H1 (cell line): ENCODE data around the gene PAX5. TPM values are rescaled to one million over a fixed set of nuclear protein-coding genes. Genes with fewer than 3 reads are reported as not detected.

ENCODE experiments used
- CTCF ChIA-PET: fragments of 300-600 bp; sonication (Branson Sonifier 250); formaldehyde crosslinking; loops from one replicate; lab custom pipeline; 2021; ENCODE audit not compliant: partially characterized antibody; lab: Charles Lee
- POLR2A ChIA-PET: fragments of 300-600 bp; sonication (Branson Sonifier 250); formaldehyde crosslinking; loops from one replicate; lab custom pipeline; 2021; ENCODE audit warnings: inconsistent platforms; ENCODE audit not compliant: partially characterized antibody; lab: Charles Lee
- DNase-seq, 2 experiments: peaks; one replicate each; pipeline versions ENCODE4 v3.0.0 to v3.0.0-alpha.2; 2010 to 2022; ENCODE audit warnings: low spot score in 2 of 2, low read depth in 1 of 2, mixed read lengths in 1 of 2
- FAIRE-seq: peaks from 2 replicates; lab custom pipeline; 2011; peaks lifted over from hg19 to GRCh38; lab: Jason Lieb, UNC
- H2AFZ ChIP-seq: 2 replicates; pipeline ENCODE4 v1.8.1; 2012; ENCODE audit warnings: low read length, inconsistent platforms
- H2AK5ac ChIP-seq: 2 replicates; pipeline ENCODE4 v1.6.1; 2013; ENCODE audit warnings: low read depth, low read length
- H2BK120ac ChIP-seq: replicated peaks from 2 replicates; pipeline ENCODE3; 2013; ENCODE audit warnings: low read depth, low read length, inconsistent platforms
- H2BK12ac ChIP-seq: 2 replicates; pipeline ENCODE4 v1.6.1; 2013; ENCODE audit warnings: low read depth, low read length
- H2BK15ac ChIP-seq: 2 replicates; pipeline ENCODE4 v1.6.1; 2013; ENCODE audit warnings: low read length
- H2BK20ac ChIP-seq: 2 replicates; pipeline ENCODE4 v1.6.1; 2013; ENCODE audit warnings: low read length
- H2BK5ac ChIP-seq: 2 replicates; pipeline ENCODE4 v1.6.1; 2013; ENCODE audit warnings: low read depth, low read length
- H3K14ac ChIP-seq: 2 replicates; pipeline ENCODE4 v1.6.1; 2013; ENCODE audit warnings: inconsistent platforms; ENCODE audit not compliant: insufficient read length
- H3K18ac ChIP-seq: 2 replicates; pipeline ENCODE4 v1.6.1; 2013; ENCODE audit warnings: low read length; ENCODE audit errors: extremely low read depth
- H3K23ac ChIP-seq: 2 replicates; pipeline ENCODE4 v1.6.1; 2013; ENCODE audit warnings: inconsistent platforms; ENCODE audit not compliant: insufficient read length
- H3K23me2 ChIP-seq: 2 replicates; pipeline ENCODE4 v1.6.1; 2013; ENCODE audit warnings: low read depth, low read length
- H3K27ac ChIP-seq: 2 replicates; pipeline ENCODE4 v1.6.1; 2011; ENCODE audit warnings: low read depth, low read length, inconsistent platforms
- H3K27me3 ChIP-seq, 4 experiments: replicated peaks in 1 of 4; 1 replicate in 1 of 4; 2 replicates in 3 of 4; pipeline versions ENCODE4 v1.6.1 to v1.8.1; 2011 to 2013; ENCODE audit warnings: low read length in 3 of 4, mild to moderate bottlenecking in 3 of 4, inconsistent platforms in 2 of 4, mixed read lengths in 2 of 4, moderate library complexity in 1 of 4; ENCODE audit not compliant: control insufficient read depth in 3 of 4, insufficient read depth in 3 of 4; ENCODE audit errors: extremely low read depth in 1 of 4
- H3K36me3 ChIP-seq, 4 experiments: 2 replicates each; pipeline versions ENCODE4 v1.6.1 to v1.8.1; 2011 to 2013; ENCODE audit warnings: mild to moderate bottlenecking in 4 of 4, low read length in 3 of 4, moderate library complexity in 2 of 4, control low read depth in 1 of 4, inconsistent platforms in 1 of 4; ENCODE audit not compliant: insufficient read depth in 4 of 4, control insufficient read depth in 2 of 4
- H3K4ac ChIP-seq: replicated peaks from 2 replicates; pipeline ENCODE3; 2013; ENCODE audit warnings: low read length, low read depth, mixed read lengths, inconsistent platforms; ENCODE audit not compliant: insufficient read length
- H3K4me1 ChIP-seq, 4 experiments: replicated peaks in 1 of 4; 1 replicate in 1 of 4; 2 replicates in 3 of 4; pipeline versions ENCODE4 v1.6.1 to v1.8.1; 2011 to 2013; ENCODE audit warnings: low read length in 3 of 4, inconsistent platforms in 2 of 4, mixed read lengths in 1 of 4; ENCODE audit not compliant: insufficient read depth in 4 of 4, control insufficient read depth in 3 of 4
- H3K4me2 ChIP-seq, 2 experiments: 2 replicates each; pipeline versions ENCODE4 v1.6.1 to v1.8.1; 2011 to 2013; ENCODE audit warnings: low read depth in 2 of 2, low read length in 2 of 2, control low read depth in 1 of 2, inconsistent platforms in 1 of 2, mild to moderate bottlenecking in 1 of 2; ENCODE audit not compliant: insufficient read depth in 1 of 2
- H3K4me3 ChIP-seq, 4 experiments: fragments of 200-600, 300-600 bp in 1 of 4; sonication (generic), shearing (Covaris generic), sonication (Bioruptor Twin) in 1 of 4; 2 replicates each; pipeline versions ENCODE4 v1.5.1 to v1.8.1; 2011 to 2016; ENCODE audit warnings: low read length in 4 of 4, low read depth in 3 of 4, control low read depth in 2 of 4, inconsistent platforms in 2 of 4, mild to moderate bottlenecking in 2 of 4, mixed read lengths in 1 of 4, moderate library complexity in 1 of 4; ENCODE audit not compliant: insufficient read depth in 2 of 4; ENCODE audit errors: extremely low read depth in 1 of 4
- H3K56ac ChIP-seq: replicated peaks from 2 replicates; pipeline ENCODE3; 2013; ENCODE audit warnings: low read depth, mild to moderate bottlenecking, mixed read lengths, low read length, inconsistent platforms; ENCODE audit not compliant: insufficient read length
- H3K79me1 ChIP-seq: 2 replicates; pipeline ENCODE4 v1.6.1; 2013; ENCODE audit warnings: low read depth, low read length, control low read depth
- H3K79me2 ChIP-seq, 2 experiments: 2 replicates each; pipeline versions ENCODE4 v1.6.1 to v1.8.1; 2012 to 2013; ENCODE audit warnings: low read length in 2 of 2, mild to moderate bottlenecking in 2 of 2, inconsistent platforms in 1 of 2; ENCODE audit not compliant: insufficient read depth in 2 of 2, control insufficient read depth in 1 of 2
- H3K9ac ChIP-seq, 4 experiments: replicated peaks in 1 of 4; 1 replicate in 1 of 4; 2 replicates in 3 of 4; pipeline versions ENCODE4 v1.6.1 to v1.8.1; 2011 to 2013; ENCODE audit warnings: low read depth in 3 of 4, low read length in 3 of 4, control low read depth in 2 of 4, mild to moderate bottlenecking in 2 of 4, moderate library complexity in 2 of 4, inconsistent platforms in 1 of 4; ENCODE audit errors: extremely low read depth in 1 of 4
- H3K9me3 ChIP-seq, 2 experiments: 2 replicates each; pipeline versions ENCODE4 v1.6.1 to v1.8.1; 2012 to 2013; ENCODE audit warnings: mild to moderate bottlenecking in 2 of 2, moderate library complexity in 2 of 2, control low read depth in 1 of 2, inconsistent platforms in 1 of 2, low read depth in 1 of 2, low read length in 1 of 2, mixed read lengths in 1 of 2; ENCODE audit not compliant: insufficient read depth in 2 of 2
- H4K20me1 ChIP-seq, 2 experiments: replicated peaks in 1 of 2; 2 replicates each; pipeline versions ENCODE3 to v1.8.1; 2011 to 2013; ENCODE audit warnings: inconsistent platforms in 2 of 2, low read length in 2 of 2, mild to moderate bottlenecking in 1 of 2; ENCODE audit not compliant: insufficient read depth in 2 of 2, control insufficient read depth in 1 of 2
- H4K5ac ChIP-seq: 2 replicates; pipeline ENCODE4 v1.6.1; 2013; ENCODE audit warnings: low read length, low read depth, mixed read lengths, inconsistent platforms; ENCODE audit not compliant: insufficient read length
- H4K8ac ChIP-seq: 2 replicates; pipeline ENCODE4 v1.8.0; 2013; ENCODE audit warnings: mild to moderate bottlenecking, moderate library complexity, low read length, inconsistent platforms; ENCODE audit not compliant: insufficient read depth; ENCODE audit errors: extremely low read depth
- H4K91ac ChIP-seq: replicated peaks from 2 replicates; pipeline ENCODE3; 2013; ENCODE audit warnings: low read length, mixed read lengths, inconsistent platforms; ENCODE audit not compliant: insufficient read length
- BCL11A ChIP-seq, 2 experiments: IDR thresholded peaks; one replicate each; pipeline ENCODE4 v1.6.1; 2011; ENCODE audit warnings: low read depth in 2 of 2, low read length in 2 of 2, mild to moderate bottlenecking in 2 of 2
- EZH2 ChIP-seq: fragments of 200-600 bp; sonication (generic); IDR thresholded peaks from 2 replicates; pipeline ENCODE4 v1.7.1; 2012; ENCODE audit warnings: low read depth, mild to moderate bottlenecking, moderate library complexity, low read length, inconsistent platforms; ENCODE audit not compliant: severe bottlenecking
- HDAC2 ChIP-seq, 2 experiments: fragments of 300-600 bp in 1 of 2; sonication (generic) in 1 of 2; IDR thresholded peaks; 2 replicates each; pipeline ENCODE4 v1.6.1; 2011 to 2012; ENCODE audit warnings: low read depth in 2 of 2, low read length in 2 of 2, mild to moderate bottlenecking in 2 of 2, moderate library complexity in 2 of 2, borderline replicate concordance in 1 of 2, inconsistent platforms in 1 of 2
- JUND ChIP-seq: IDR thresholded peaks from 2 replicates; pipeline ENCODE4 v1.6.1; 2011; ENCODE audit warnings: mild to moderate bottlenecking, improper control_type of control experiment, low read length
- NRF1 ChIP-seq: IDR thresholded peaks from 2 replicates; pipeline ENCODE4 v1.6.1; 2011; ENCODE audit warnings: mild to moderate bottlenecking, low read depth, low read length, improper control_type of control experiment
- SP1 ChIP-seq: IDR thresholded peaks from 2 replicates; pipeline ENCODE4 v1.6.1; 2011; ENCODE audit warnings: low read depth, low read length
- WGBS, 2 experiments: shearing (Covaris generic) in 1 of 2; methylation state at CpG; one replicate each; pipeline versions ENCODE4 v1.1.6 to v1.1.7; 2013 to 2015; ENCODE audit warnings: low lambda C conversion rate in 2 of 2, mixed read lengths in 2 of 2, inconsistent platforms in 1 of 2, low coverage in 1 of 2, missing lambda C conversion rate in 1 of 2; ENCODE audit not compliant: insufficient replicate concordance in 2 of 2, insufficient coverage in 1 of 2, insufficient read length in 1 of 2; ENCODE audit errors: extremely low coverage in 1 of 2, missing lambda C conversion rate in 1 of 2; 5-methylcytosine and 5-hydroxymethylcytosine counted together
- polyA plus RNA-seq, 7 experiments: library from polyadenylated mRNA; depleted of rRNA in 3 of 7; stranded (reverse) in 5 of 7; unstranded in 2 of 7; fragments of >200 nt in 5 of 7; fragments of 200-250 nt in 2 of 7; gene quantifications; 1 replicate in 5 of 7; 2 replicates in 1 of 7; 4 replicates in 1 of 7; pipeline versions ENCODE4 v1.2.1 to v1.2.3, GENCODE V29; 2011 to 2013; ENCODE audit warnings: missing spikeins in 2 of 7, mixed read lengths in 2 of 7
- total RNA-seq: library from RNA; stranded (reverse); fragmentation: NEBNext Ultra II Directional; extraction: Animal tissue kit (Norgen Biotek cat#: 25700); gene quantifications from 2 replicates; pipeline ENCODE4 v1.2.1, GENCODE V29; 2021

Gene PAX5
- total and polyA plus RNA-seq, 2 of the 8 experiments (the other 6 are each of a cell fraction or from before 2014, with no cell fraction given) = 0.29 to 0.43 TPM

GRCh38 chr9:36950389-36950788 is 83.7 kb downstream of the PAX5 start:
- H2AFZ ChIP-seq = no peak overlapping the region
- H3K36me3 ChIP-seq = no peaks in the 10 kb centered on the region
- H3K79me2 ChIP-seq = no peaks in the 10 kb centered on the region
- no peaks in the 10 kb centered on the region for H4K20me1 ChIP-seq
- H3K18ac ChIP-seq = no peak overlapping the region
- no peak overlapping the region for H3K4me3 ChIP-seq
- no peak overlapping the region for H4K8ac ChIP-seq
- H3K27ac ChIP-seq = no peak overlapping the region
- H3K27me3 ChIP-seq = no peaks in the 10 kb centered on the region; a peak in 1 of 7 replicates
- no peak overlapping the region for H2BK120ac ChIP-seq
- WGBS, 2 experiments = 80% methylated on average over 4 of the region's 4 CpGs; no CpG with 5 or more reads in 1 of the 2 experiments
- H2BK12ac ChIP-seq = no peak overlapping the region
- ChIA-PET POLR2A (interaction anchor here (1.0 kb wide), 1 partner anchor 9 kb away, joined by 4 read pairs; no protein-coding TSS in a partner anchor), CTCF (interaction anchor here (0.8 to 3.5 kb wide), 8 partner anchors 14 to 95 kb away, joined by 3 to 11 read pairs (median 4); no protein-coding TSS in a partner anchor)
- no peak overlapping the region for H2BK5ac ChIP-seq
- no peak overlapping the region for H2BK15ac ChIP-seq
- H3K56ac ChIP-seq = no peak overlapping the region
- peaks cover 0 to 4% (median 1%) of the 10 kb centered on the region in 4 experiments; a peak in 1 of 7 replicates for H3K4me1 ChIP-seq
- FAIRE-seq = no peak
- no peaks in the 10 kb centered on the region for H3K79me1 ChIP-seq
- H2BK20ac ChIP-seq = no peak overlapping the region
- no peak overlapping the region for H3K4me2 ChIP-seq
- H3K23me2 ChIP-seq = no peaks in the 10 kb centered on the region
- no peak overlapping the region for H2AK5ac ChIP-seq
- H3K4ac ChIP-seq = no peak overlapping the region
- DNase-seq = no peak
- H4K91ac ChIP-seq = no peak overlapping the region
- no peak overlapping the region for H3K14ac ChIP-seq
- H3K9me3 ChIP-seq = no peaks in the 10 kb centered on the region
- no peak overlapping the region for H3K9ac ChIP-seq
- H3K23ac ChIP-seq = no peak overlapping the region
- H4K5ac ChIP-seq = no peak overlapping the region
- TF ChIP-seq EZH2 = no peak
- no peak for TF ChIP-seq HDAC2 (IDR thresholded peaks at IDR 0.05; ENCODE audit: borderline replicate concordance in 1 of 2, low read depth in 2 of 2, low read length in 2 of 2)
- TF ChIP-seq SP1 = no peak
- TF ChIP-seq JUND = no peak
- no peak for TF ChIP-seq BCL11A (IDR thresholded peaks at IDR 0.05; ENCODE audit: low read depth in 2 of 2, low read length in 2 of 2)
- no peak for TF ChIP-seq NRF1
